Measurements from ENCODE around the gene RABGAP1L.

The RABGAP1L gene

DNA sequence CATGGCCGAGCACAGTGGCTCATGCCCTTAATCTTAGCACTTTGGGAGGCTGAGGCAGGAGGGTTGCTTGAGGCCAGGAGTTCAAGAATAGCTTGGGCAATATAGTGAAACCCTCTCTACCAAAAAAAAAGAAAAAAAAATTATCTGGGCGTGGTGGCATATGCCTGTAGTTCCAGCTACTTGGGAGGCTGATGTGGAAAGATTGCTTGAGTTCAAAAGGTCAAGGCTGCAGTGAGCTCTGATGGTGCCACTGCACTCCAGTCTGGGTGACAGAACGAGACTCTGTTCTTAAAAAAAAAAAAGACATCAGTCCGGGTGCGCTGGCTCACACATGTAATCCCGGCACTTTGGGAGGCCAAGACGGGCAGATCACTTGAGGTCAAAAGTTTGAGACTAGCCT is 589.3 kb downstream of the RABGAP1L start:
- TF ChIP-seq MAX (IDR thresholded peaks at IDR 0.05; ENCODE audit: low read depth, low read length): no peak
- no peak for TF ChIP-seq MYC (IDR thresholded peaks at IDR 0.05; ENCODE audit: low read depth, low read length)
- no peak for TF ChIP-seq POLR2A (IDR thresholded peaks at IDR 0.05; ENCODE audit: extremely low read depth, insufficient read length)
- H3K4me3 ChIP-seq (ENCODE audit: low read depth, low read length): no peak overlapping the region
- no peak for DNase-seq (ENCODE audit: low read depth)

DNA sequence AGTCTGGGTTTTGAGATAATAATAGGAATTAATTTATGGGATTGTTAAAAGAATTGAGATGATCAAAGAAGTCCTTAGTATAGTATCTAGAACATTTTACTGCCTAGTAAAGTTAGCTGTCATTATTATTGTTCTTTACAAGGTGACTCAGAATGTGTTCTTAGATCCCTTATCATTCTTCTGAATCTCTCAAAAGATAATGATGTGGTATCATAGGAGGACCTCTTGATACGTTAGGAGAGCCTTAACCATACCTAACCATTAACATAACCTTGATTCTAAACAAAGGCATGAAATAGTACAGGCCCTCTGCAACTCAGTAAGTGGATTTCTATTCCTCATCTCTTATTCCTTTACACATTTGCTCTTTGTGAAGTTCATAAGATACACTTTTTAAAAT is 593.8 kb downstream of the RABGAP1L start:
- TF ChIP-seq MAX (IDR thresholded peaks at IDR 0.05; ENCODE audit: low read depth, low read length) (no peak), CTCF (IDR thresholded peaks at IDR 0.05; ENCODE audit: low read depth, low read length) (no peak), POLR2A (IDR thresholded peaks at IDR 0.05; ENCODE audit: extremely low read depth, insufficient read length) (no peak), MYC (IDR thresholded peaks at IDR 0.05; ENCODE audit: low read depth, low read length) (no peak)
- no peak overlapping the region for H3K4me3 ChIP-seq (ENCODE audit: low read depth, low read length)
- DNase-seq (ENCODE audit: low read depth): no peak

DNA sequence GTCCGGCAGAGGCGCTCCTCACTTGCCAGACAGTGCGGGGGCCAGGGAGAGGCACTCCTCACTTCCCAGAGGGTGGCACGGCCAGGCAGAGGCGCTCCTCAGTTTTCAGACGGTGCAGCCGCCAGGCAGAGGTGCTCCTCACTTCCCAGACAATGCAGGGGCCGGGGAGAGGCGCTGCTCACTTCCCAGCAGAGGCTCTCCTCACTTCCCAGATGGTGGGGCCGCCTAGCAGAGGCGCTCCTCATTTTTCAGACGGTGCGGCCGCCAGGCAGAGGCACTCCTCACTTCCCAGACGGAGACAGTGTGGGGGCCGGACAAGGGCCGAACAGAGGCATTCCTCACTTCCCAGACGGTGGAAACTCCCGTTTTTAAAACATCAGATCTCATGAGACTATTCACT is 602.0 kb downstream of the RABGAP1L start:
- TF ChIP-seq POLR2A (IDR thresholded peaks at IDR 0.05; ENCODE audit: extremely low read depth, insufficient read length): no peak
- TF ChIP-seq MAX (IDR thresholded peaks at IDR 0.05; ENCODE audit: low read depth, low read length): no peak
- no peak overlapping the region for H3K4me3 ChIP-seq (ENCODE audit: low read depth, low read length)
- DNase-seq (ENCODE audit: low read depth): no peak

DNA sequence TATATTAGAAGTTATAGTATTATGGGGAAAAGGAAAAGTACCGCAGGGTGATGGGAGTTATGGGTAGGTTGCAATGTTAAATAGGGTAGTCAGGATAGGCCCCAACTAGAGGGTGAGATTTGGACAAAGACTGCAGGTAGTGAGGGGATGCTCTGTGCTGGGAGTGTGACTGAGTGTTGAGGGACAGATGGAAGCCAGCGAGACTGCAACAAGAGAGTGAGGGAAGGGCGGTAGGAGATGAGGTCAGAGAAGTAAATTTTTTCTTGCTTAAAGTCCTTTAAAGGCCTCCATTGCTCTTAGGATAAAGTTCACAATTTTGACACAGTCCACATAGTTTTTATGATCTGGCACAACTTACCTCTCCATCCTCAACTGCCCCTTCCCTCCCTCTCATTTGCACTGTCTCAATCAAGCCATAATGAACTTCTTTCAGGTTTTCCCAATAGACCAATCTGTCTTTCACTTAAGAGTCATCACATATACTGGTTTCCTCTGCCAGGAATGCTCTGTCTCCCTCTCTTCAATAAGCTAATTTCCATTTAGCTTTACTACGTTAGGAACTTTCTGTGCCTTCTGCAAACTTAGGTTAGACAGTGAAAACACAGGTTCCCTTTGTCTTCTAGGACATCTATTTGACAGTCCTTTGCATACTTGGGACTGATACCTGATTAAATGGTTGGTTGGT is 602.7 kb downstream of the RABGAP1L start:
- no peak overlapping the region for H3K4me3 ChIP-seq (ENCODE audit: low read depth, low read length)
- TF ChIP-seq MAX (IDR thresholded peaks at IDR 0.05; ENCODE audit: low read depth, low read length) (no peak), CTCF (IDR thresholded peaks at IDR 0.05; ENCODE audit: low read depth, low read length) (no peak), POLR2A (IDR thresholded peaks at IDR 0.05; ENCODE audit: extremely low read depth, insufficient read length) (no peak), MYC (IDR thresholded peaks at IDR 0.05; ENCODE audit: low read depth, low read length) (no peak)
- no peak for DNase-seq (ENCODE audit: low read depth)

GRCh38 chr1:174764191-174764590 is 604.9 kb downstream of the RABGAP1L start:
- DNase-seq (ENCODE audit: low read depth): no peak
- TF ChIP-seq CTCF (IDR thresholded peaks at IDR 0.05; ENCODE audit: low read depth, low read length): no peak
- TF ChIP-seq MAX (IDR thresholded peaks at IDR 0.05; ENCODE audit: low read depth, low read length): no peak
- TF ChIP-seq POLR2A (IDR thresholded peaks at IDR 0.05; ENCODE audit: extremely low read depth, insufficient read length): no peak
- TF ChIP-seq MYC (IDR thresholded peaks at IDR 0.05; ENCODE audit: low read depth, low read length): no peak
- H3K4me3 ChIP-seq (ENCODE audit: low read depth, low read length): no peak overlapping the region

DNA sequence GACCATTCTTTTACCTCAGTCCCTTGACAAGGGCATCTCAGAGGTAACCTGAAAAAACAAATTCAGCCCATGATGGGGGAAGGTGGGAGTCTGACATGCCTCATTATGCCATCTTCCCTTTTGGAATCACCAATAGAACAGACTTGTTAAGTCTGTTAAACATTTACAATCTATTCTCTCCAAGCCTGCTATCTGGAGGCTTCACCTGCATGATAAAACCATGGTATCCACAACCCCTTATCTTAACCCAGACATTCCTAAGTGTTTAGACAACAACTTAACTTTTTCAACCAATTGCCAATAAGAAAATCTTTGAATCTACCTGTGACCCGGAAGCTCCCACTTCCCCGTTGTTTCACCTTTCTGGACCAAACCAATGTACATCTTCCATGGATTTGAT is 607.4 kb downstream of the RABGAP1L start:
- no peak for DNase-seq (ENCODE audit: low read depth)
- H3K4me3 ChIP-seq (ENCODE audit: low read depth, low read length): no peak overlapping the region
- TF ChIP-seq MYC (IDR thresholded peaks at IDR 0.05; ENCODE audit: low read depth, low read length) (no peak), MAX (IDR thresholded peaks at IDR 0.05; ENCODE audit: low read depth, low read length) (no peak), CTCF (IDR thresholded peaks at IDR 0.05; ENCODE audit: low read depth, low read length) (no peak), POLR2A (IDR thresholded peaks at IDR 0.05; ENCODE audit: extremely low read depth, insufficient read length) (no peak)
